Measurements from ENCODE around the gene SEMA3C. TPM values are rescaled to one million over a fixed set of nuclear protein-coding genes. Genes with fewer than 3 reads are reported as not detected.

The SEMA3C gene
- total and polyA plus RNA-seq, 2 donors (not counting 3 experiments of a cell fraction or from before 2014, with no cell fraction given), result 0.01 to 0.09 TPM

GRCh38 chr7:80724249-80724871 lies 194.5 kb downstream of the SEMA3C start:
- Histone ChIP-seq H3K4me2 (ENCODE audit: insufficient read depth, low read length) (no peak overlapping the region), H2AFZ (ENCODE audit: low read depth, low read length) (no peak overlapping the region), H3K36me3 (ENCODE audit: control insufficient read depth in 2 of 2, extremely low read depth in 1 of 2, insufficient read depth in 2 of 2, low read length in 2 of 2) (no peaks in the 10 kb centered on the region), H3K4me3 (replicated peaks in 1 of 3; ENCODE audit: insufficient read depth in 1 of 3, low read depth in 1 of 3, low read length in 3 of 3) (no peak overlapping the region), H3K4me1 (ENCODE audit: control insufficient read depth, extremely low read depth, insufficient read depth, low read length) (peaks cover 4% of the 10 kb centered on the region), H3K9me1 (replicated peaks; ENCODE audit: control insufficient read depth, extremely low read depth, insufficient read depth, low read length) (no peaks in the 10 kb centered on the region), H3K27ac (ENCODE audit: insufficient read depth, low read depth, low read length) (no peak overlapping the region), H3K27me3 (ENCODE audit: control insufficient read depth in 2 of 2, insufficient read depth in 2 of 2, low read length in 2 of 2) (peaks cover 0 to 2% of the 10 kb centered on the region in 2 experiments), H3K9ac (replicated peaks; ENCODE audit: extremely low read depth, insufficient read depth, low read length) (no peak overlapping the region), H3K9me3 (replicated peaks; ENCODE audit: control insufficient read depth, insufficient read depth, low read length) (no peaks in the 10 kb centered on the region), H4K20me1 (replicated peaks; ENCODE audit: control insufficient read depth, extremely low read depth, insufficient read depth, low read length) (no peaks in the 10 kb centered on the region), H3K79me2 (ENCODE audit: control insufficient read depth, insufficient read depth, low read length) (no peaks in the 10 kb centered on the region)
- POLR2A ChIA-PET, result no interaction called here
- no peak for DNase-seq (ENCODE audit: low read depth, low spot score)
- intact Hi-C loops (cut with micrococcal nuclease), result no loop called here
- no TSS peak for BruUV-seq (replicated peaks)
- TF ChIP-seq JUN (IDR thresholded peaks at IDR 0.05; ENCODE audit: borderline replicate concordance, insufficient read depth, insufficient read length, low read depth), result no peak
- no peak for TF ChIP-seq GATA2 (IDR thresholded peaks at IDR 0.05; ENCODE audit: insufficient read depth, insufficient read length, low read depth, low read length)
- TF ChIP-seq FOS (IDR thresholded peaks at IDR 0.05; ENCODE audit: borderline replicate concordance, insufficient read depth, low read length), result no peak
- no peak for TF ChIP-seq MYC (IDR thresholded peaks at IDR 0.05; ENCODE audit: low read depth, low read length)
- TF ChIP-seq POLR2A (IDR thresholded peaks at IDR 0.05; ENCODE audit: low read depth, low read length), result no peak
- no peak for TF ChIP-seq POLR2AphosphoS5 (IDR thresholded peaks at IDR 0.05; ENCODE audit: insufficient read depth, low read depth, low read length)
- no peak for TF ChIP-seq EZH2 (IDR thresholded peaks at IDR 0.05; ENCODE audit: borderline replicate concordance, low read depth, low read length, severe bottlenecking)
- TF ChIP-seq, protein P1, sequence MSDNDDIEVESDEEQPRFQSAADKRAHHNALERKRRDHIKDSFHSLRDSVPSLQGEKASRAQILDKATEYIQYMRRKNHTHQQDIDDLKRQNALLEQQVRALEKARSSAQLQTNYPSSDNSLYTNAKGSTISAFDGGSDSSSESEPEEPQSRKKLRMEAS (IDR thresholded peaks at IDR 0.05; ENCODE audit: insufficient read depth, insufficient read length), result no peak
- TF ChIP-seq, protein P2, sequence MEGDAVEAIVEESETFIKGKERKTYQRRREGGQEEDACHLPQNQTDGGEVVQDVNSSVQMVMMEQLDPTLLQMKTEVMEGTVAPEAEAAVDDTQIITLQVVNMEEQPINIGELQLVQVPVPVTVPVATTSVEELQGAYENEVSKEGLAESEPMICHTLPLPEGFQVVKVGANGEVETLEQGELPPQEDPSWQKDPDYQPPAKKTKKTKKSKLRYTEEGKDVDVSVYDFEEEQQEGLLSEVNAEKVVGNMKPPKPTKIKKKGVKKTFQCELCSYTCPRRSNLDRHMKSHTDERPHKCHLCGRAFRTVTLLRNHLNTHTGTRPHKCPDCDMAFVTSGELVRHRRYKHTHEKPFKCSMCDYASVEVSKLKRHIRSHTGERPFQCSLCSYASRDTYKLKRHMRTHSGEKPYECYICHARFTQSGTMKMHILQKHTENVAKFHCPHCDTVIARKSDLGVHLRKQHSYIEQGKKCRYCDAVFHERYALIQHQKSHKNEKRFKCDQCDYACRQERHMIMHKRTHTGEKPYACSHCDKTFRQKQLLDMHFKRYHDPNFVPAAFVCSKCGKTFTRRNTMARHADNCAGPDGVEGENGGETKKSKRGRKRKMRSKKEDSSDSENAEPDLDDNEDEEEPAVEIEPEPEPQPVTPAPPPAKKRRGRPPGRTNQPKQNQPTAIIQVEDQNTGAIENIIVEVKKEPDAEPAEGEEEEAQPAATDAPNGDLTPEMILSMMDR (IDR thresholded peaks at IDR 0.05; ENCODE audit: extremely low read depth in 1 of 2, insufficient read depth in 1 of 2, low read depth in 1 of 2, low read length in 2 of 2), result no peak
- CTCF ChIA-PET, result no interaction called here
- dilution Hi-C loops (cut with MboI; ENCODE audit: extremely low pct_ligation_motif_present, low sequenced_read_pairs), result no loop called here
- FAIRE-seq, result no peak
